HG02885 (cell line): ENCODE results near the gene OR5V1.
"Not testable (repeated sequence)": the region's sequence is repeated elsewhere in the genome, so short reads cannot be mapped to it uniquely, and the experiment has no call there.

Experiments used
- ATAC-seq: cut with Tn5 transposase; IDR thresholded peaks from one replicate; pipeline ENCODE4 v1.9.1; 2021; ENCODE audit warnings: mild to moderate bottlenecking; ENCODE audit not compliant: unreplicated experiment, poor library complexity

Gene OR5V1

DNA sequence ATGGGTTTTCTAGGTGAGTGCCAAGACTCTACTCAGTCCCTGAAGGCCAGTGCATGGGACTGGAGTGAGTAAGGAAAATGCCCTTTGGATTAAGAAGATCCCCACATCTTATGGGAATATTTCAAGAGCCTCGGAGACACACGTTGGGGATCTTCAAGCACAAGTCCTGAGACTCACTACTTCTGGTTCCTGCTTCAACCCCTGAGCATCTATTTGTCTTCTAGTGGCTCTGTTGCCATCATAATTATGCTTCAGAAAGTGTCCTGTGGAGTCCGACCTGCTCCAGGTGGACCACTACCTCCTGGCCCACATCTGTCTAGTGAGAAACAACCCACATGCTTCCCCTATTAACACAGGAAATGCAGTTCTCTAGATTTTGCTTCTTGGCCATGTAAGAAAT lies at the start of gene OR5V1:
OR5V1 (minus strand) TSS at position 101 of the 400 bp plus-strand sequence. CDS start 12,670 bp downstream, outside the sequence.
- ATAC-seq = no peak

DNA sequence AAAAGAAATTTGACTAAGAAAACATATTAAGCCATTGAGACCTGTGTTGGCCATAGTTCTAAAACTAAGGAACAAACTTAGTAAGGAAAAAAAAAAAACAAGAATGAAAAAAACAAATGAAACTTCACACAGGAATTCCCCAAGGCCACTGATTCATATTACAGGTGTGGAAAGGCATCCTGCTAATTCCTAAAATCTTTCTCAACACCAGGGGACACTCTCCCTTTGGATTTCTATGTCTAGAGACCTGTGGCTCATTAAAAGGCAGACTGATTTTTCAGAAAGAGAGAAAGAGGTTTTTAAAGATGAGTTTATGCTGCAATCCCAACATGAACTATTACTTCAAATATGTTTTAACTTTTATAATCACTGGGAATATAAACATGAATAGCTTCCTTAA lies 45.9 kb upstream of the OR5V1 start, which contains the start of gene OR12D1:
OR12D1 (plus strand) TSS at position 341 of the 400 bp plus-strand sequence.
- ATAC-seq = no peak

DNA sequence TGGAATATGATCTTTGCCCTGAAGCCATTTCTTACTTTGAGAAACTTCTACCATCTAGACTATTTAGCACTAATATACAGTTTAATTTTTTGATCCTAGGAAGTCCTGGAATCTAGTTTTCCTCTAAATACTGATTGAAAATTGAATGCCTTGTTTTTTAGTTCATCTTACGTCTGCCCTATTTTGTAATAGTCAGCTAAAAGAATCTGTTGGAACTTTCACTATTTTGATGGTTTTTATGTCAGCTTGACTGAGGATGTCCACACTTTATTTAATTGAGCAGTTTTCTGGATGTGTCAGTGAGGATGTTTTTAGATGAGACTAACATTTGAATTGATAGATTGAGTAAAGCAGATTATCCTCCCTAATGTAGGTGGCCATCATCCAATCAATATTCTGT lies 35.1 kb upstream of the OR5V1 start:
- no peak for ATAC-seq

DNA sequence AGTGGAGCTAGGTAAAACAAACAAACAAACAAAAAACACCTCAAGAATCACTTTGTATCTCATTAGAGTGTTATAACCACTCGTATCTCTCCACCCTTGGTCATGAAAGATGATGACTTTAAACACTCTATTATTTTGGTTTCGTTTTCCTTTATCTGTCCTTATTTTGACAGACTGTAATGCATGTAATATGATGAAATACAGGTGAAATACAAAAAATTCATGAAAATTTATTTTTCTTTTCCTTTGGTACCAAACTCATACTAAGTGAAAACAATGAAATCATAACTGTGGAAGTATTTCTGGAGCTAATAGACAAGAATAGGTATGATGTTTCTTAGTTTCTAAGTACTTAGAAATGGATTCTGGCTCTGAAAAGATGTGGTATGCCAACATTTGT lies 30.9 kb upstream of the OR5V1 start:
- no peak for ATAC-seq

DNA sequence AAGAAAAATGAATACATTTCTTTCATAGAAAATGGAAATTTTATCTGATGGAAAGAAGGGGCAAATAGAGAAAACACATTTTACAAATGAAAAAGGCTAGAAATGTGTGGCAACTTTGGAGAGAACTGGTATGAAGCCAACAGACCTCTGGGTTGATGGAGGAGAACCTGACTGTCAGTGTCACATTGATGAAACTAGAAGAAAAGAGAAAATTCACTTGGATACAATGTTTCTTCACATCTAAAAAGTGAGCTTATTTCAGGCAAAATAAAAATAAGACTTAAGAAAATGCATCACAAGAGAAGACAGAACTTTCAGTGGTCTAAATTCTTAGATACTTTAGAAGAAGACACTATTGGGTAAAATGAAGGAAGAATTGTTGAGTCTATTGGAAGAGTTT lies 26.7 kb upstream of the OR5V1 start, which contains the start of gene OR12D2:
OR12D2 (plus strand) TSS at position 301 of the 400 bp plus-strand sequence. CDS start 1,069 bp downstream, outside the sequence.
- no peak for ATAC-seq

DNA sequence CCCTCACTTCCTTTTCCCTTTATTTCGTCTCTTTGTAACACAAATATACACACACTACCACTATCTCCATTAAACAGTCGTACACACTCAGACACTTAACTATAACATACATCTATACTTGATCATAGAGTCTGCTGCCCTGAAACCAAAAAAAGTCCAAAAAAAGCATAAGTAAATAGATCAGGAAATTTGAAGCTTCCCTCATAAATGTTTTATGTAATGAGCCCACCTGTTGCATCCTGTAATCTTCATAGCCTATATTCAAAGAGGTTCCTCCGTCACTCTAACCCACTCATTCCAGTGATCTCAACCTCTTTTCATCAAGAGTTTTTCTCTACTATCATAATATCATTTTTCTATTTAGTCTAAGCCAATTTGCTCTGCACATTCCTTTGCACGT lies 19.9 kb upstream of the OR5V1 start:
- no peak for ATAC-seq

DNA sequence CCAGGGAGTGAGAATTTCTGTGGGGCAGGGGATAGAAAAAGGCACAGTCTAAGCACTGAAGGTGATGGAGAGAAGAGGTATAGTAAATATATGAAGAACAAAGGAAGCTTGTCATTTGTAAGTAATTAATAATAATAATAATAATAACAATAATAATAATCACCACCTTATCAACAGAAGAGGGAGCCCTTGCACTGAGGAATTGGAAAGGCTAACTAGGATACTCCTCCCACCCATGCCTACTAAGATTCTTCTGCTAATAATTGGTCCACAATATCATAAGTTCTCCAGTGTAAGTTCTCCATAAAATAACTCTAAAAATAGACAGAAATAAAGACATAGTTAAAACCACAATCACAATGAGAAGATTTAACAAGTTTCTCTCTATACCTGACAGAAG lies 7.3 kb upstream of the OR5V1 start:
- ATAC-seq = no peak

DNA sequence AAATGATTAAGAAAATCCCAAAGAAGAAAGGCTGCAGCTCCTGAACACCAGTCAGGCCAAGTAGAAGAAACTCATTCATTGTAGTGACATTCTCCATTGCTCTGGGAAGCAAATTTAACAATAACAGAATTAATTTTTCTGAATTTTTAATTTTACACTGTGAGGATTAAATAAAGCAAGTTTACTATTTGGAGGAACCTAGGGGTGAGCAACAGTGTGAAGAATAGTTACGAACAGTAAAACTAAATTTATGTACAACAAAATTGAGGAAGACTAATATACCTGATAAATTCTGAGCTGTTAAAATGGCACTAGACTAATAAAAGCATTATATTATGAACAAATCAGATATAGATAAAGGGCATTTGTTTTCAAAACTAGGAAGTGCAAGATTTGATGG lies 6.5 kb upstream of the OR5V1 start, which contains the start of gene OR12D3:
OR12D3 (minus strand) TSS at position 101 of the 400 bp plus-strand sequence; CDS start at position 97, 4 bp downstream.
- ATAC-seq = no peak

DNA sequence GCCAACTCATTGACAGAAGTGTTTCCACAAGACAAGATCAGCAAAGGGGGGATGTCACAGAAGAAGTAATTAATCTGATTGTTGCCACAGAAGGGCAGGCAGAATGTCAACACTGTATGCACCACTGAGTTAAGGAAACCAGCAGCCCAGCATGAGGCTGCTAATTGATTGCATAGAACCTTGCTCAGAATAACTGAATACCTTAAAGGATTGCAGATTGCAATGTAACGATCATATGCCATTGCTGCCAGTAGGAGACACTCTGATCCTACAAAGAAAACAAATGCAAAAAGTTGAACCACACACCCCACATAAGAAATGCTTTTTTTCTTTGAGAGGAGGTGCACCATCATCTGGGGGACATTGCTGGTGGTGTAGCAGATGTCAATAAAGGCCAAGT lies 13.1 kb downstream of the OR5V1 start:
- ATAC-seq = no peak

DNA sequence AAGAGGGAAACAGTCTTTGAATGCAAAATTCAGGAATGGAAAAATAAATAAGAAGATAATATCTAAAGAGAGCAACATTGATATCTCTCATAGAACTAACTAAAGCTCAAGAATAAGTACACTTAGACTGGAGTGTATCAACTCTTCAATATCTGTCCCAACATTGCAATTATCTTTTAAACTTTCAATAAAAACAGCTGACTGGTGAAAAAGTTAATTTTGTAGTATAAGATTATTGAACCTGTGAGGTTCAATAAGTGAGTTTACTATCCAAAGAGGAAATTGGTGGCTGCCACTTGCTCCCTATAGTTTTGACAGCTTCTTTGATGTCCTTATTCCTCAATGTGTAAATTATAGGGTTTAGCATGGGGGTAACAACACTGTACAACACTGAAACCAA lies 13.7 kb downstream of the OR5V1 start:
- ATAC-seq = no peak

DNA sequence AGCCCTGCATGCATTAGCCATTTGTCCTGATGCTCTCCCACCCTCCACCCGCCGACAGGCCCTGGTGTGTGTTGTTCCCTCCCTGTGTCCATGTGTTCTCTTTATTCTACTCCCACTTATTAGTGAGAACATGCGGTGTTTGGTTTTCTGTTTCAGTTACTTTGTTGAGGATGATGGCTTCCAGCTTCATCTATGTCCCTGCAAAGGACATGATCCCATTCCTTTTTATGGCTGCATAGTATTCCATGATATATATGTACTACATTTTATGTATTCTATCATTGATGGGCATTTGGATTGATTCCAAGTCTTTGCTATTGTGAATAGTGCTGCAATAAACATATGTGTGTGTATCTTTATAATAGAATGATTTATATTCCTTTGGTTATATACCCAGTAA lies 19.3 kb downstream of the OR5V1 start:
- not testable (repeated sequence) for ATAC-seq

DNA sequence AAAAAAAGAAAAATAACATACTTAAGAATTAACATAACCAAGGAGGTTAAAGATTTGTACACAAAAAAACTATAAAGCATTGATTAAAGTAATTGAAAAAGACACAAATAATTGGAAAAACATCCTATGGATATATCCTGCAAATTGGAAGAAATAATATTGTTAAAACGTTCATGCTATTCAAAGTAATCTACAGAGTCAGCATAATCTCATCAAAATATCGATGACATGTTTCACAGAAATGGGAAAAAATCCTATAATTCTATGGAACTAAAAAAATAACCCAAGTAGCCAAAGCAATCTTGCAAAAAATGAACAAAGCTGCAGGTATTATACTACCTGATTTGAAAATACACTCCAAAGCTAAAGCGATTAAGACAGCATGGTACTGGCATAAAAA lies 23.3 kb downstream of the OR5V1 start:
- no peak for ATAC-seq

DNA sequence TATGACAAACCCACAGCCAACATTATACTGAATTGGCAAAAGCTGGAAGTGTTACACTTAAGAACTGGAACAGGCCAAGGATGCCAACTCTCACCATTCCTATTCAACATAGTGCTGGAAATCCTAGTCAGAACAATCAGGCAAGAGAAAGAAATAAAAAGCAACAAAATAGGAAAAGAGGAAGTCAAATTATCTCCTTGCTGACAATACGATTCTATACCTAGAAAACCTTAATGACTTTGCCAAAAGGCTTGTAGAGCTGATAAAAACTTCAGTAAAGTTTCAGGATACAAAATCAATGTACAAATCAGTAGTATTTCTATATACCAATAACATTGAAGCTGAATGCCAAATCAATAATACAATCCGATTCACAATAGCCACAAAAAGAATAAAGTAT lies 32.4 kb downstream of the OR5V1 start:
- ATAC-seq = no peak

DNA sequence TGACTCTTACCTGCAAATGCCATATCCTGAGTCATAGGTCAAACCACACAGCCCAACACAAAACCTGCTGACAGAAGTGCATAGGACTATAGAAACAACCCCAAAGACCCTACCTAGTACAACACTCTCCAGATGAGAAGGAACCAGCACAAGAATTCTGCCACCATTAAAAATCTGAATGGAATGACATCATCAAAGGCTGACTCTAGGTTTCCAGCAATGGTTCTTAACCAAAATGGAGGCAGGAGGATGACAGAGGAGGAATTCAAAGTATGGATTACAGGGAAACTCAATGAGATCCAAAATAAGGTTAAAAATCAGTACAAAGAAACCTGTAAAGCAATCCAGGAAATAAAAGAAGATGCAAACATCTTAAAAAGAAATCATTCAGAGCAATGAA lies 36.0 kb downstream of the OR5V1 start:
- no peak for ATAC-seq

DNA sequence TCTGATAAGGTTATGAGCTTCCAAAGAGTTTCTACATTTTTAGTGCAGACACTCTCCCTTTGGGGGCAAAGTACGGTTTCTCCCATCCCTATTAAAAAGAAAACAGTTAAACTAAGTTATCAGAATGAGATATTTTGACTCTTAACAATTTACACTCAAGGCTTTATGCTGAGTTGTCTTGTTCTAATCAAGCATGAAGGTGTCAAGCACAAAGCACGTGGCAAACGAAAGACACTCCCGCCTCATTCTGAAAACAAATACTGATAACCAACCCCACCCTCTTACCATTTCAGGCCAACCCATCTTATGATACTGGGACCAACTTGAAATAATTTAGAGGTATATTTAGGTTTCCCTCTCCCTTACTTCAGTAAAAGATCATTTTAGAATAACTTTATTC lies 42.9 kb downstream of the OR5V1 start:
- no peak for ATAC-seq

DNA sequence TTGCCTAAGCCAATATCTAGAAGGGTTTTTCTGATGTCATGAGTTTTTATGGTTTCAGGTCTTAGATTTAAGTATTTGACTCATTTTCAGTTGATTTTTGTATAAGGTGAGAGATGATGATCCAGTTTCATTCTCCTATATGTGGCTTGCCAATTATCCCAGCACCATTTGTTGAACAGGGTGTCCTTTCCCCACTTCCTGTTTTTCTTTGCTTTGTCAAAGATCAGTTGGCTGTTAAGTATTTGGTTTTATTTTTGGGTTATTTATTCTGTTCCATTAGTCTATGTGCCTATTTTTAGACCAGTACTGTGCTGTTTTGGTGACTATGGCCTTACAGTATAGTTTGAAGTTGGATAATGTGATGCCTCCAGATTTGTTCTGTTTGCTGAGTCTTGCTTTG lies 45.3 kb downstream of the OR5V1 start:
- not testable (repeated sequence) for ATAC-seq

DNA sequence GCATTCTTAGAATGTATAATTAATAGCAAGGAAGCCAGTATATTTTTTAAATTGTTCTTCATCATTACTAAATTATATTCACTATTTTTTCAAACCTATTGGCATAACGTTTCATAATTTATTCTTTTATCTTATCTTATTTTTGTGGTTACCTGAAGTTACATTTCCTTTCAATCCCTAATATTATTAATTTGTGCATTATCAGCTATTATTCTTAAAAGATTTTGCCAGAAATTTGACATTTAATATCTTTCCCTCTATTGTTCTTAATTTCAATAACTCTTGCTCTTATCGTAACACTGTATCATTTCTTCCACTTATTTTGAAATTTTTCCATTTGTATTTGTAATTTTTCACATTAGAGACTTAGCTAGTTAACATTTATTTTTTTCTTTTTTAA lies 48.7 kb downstream of the OR5V1 start:
- ATAC-seq = no peak
